Activated B cell treated with CpG ODN at 0.5 μM for 24 hours (primary cell): ENCODE measurements around the gene CAMTA1. TPM values are rescaled to one million over a fixed set of nuclear protein-coding genes. Genes with fewer than 3 reads are reported as not detected.

Source experiments
- ATAC-seq: fragments of 200-7000 bp; cut with Tn5 transposase; one replicate; pipeline ENCODE4 v1.10.0; 2021; ENCODE audit warnings: low read depth, mild to moderate bottlenecking, moderate library complexity
- CTCF ChIA-PET: fragments of 350-600 bp; sonication (Branson Sonifier 250); formaldehyde crosslinking; loops from one replicate; lab custom pipeline; 2021; ENCODE audit warnings: antibody characterized with exemption; lab: Charles Lee
- POLR2A ChIA-PET: fragments of 350-600 bp; sonication (Branson Sonifier 250); formaldehyde crosslinking; loops from one replicate; lab custom pipeline; 2021; ENCODE audit warnings: antibody characterized with exemption; lab: Charles Lee
- DNase-seq: peaks from one replicate; pipeline ENCODE4 v3.0.0; 2022
- H3K27ac Mint-ChIP-seq: one replicate; pipeline ENCODE4 v1.8.0; 2020; ENCODE audit warnings: mixed read lengths
- H3K27me3 Mint-ChIP-seq: one replicate; pipeline ENCODE4 v1.8.0; 2021; ENCODE audit warnings: mixed read lengths
- H3K36me3 Mint-ChIP-seq: one replicate; pipeline ENCODE4 v1.8.0; 2021; ENCODE audit warnings: low read depth, mixed read lengths
- H3K4me1 Mint-ChIP-seq: one replicate; pipeline ENCODE4 v1.8.0; 2021; ENCODE audit warnings: mixed read lengths
- H3K4me3 Mint-ChIP-seq: one replicate; pipeline ENCODE4 v1.8.0; 2020; ENCODE audit warnings: mild to moderate bottlenecking, mixed read lengths
- H3K9me3 Mint-ChIP-seq: one replicate; pipeline ENCODE4 v1.8.0; 2020; ENCODE audit warnings: mixed read lengths
- CTCF ChIP-seq: fragments of 200-600 bp; IDR thresholded peaks from one replicate; pipeline ENCODE4 v1.8.0; 2022; ENCODE audit warnings: antibody characterized with exemption, mild to moderate bottlenecking
- intact Hi-C: fragments of 100-400 bp; cut with micrococcal nuclease; formaldehyde crosslinking; loops from one replicate; pipeline ENCODE4 v1.15.1; 2024
- total RNA-seq: library from RNA; stranded (reverse); gene quantifications from 2 replicates; pipeline ENCODE4 v1.2.3, GENCODE V29; 2022

The CAMTA1 gene
- total RNA-seq, 1 donor from 2014 or later = 49.8 TPM

- no peak for TF ChIP-seq CTCF
Observed at GRCh38 chr1:7432102-7432899, 647.0 kb downstream of the CAMTA1 start.

GRCh38 chr1:7432900-7433380 is 647.7 kb downstream of the CAMTA1 start:
- ChIA-PET POLR2A (no interaction called here), CTCF (no interaction called here)
- H3K27me3 Mint-ChIP-seq = no peaks in the 10 kb centered on the region
- no peaks in the 10 kb centered on the region for H3K9me3 Mint-ChIP-seq
- TF ChIP-seq CTCF = no peak
- no peaks in the 10 kb centered on the region for H3K36me3 Mint-ChIP-seq
- H3K4me1 Mint-ChIP-seq = no peaks in the 10 kb centered on the region
- DNase-seq = no peak
- ATAC-seq = no peak
- H3K27ac Mint-ChIP-seq = no peak overlapping the region
- intact Hi-C loops = no loop called here
- no peak overlapping the region for H3K4me3 Mint-ChIP-seq

More at GRCh38 chr1:7432102-7432899, 647.0 kb downstream of the CAMTA1 start:
- ATAC-seq (no peak), DNase-seq (no peak)
- intact Hi-C loops = no loop called here
- Mint-ChIP-seq H3K4me1 (no peaks in the 10 kb centered on the region), H3K4me3 (no peak overlapping the region), H3K36me3 (no peaks in the 10 kb centered on the region), H3K27me3 (no peaks in the 10 kb centered on the region), H3K9me3 (no peaks in the 10 kb centered on the region), H3K27ac (no peak overlapping the region)
- POLR2A ChIA-PET = no interaction called here
- CTCF ChIA-PET = no interaction called here

- TF ChIP-seq CTCF = no peak
- ATAC-seq (no peak), DNase-seq (no peak)
- Mint-ChIP-seq H3K27ac (no peak overlapping the region), H3K27me3 (no peaks in the 10 kb centered on the region), H3K36me3 (no peaks in the 10 kb centered on the region), H3K9me3 (no peaks in the 10 kb centered on the region), H3K4me1 (no peaks in the 10 kb centered on the region), H3K4me3 (no peak overlapping the region)
- POLR2A ChIA-PET = no interaction called here
- CTCF ChIA-PET = no interaction called here
- intact Hi-C loops = no loop called here
Observed at GRCh38 chr1:7434566-7434965, 649.3 kb downstream of the CAMTA1 start.

- Mint-ChIP-seq H3K27ac (no peak overlapping the region), H3K4me1 (no peaks in the 10 kb centered on the region), H3K36me3 (no peaks in the 10 kb centered on the region), H3K9me3 (no peaks in the 10 kb centered on the region), H3K4me3 (no peak overlapping the region), H3K27me3 (no peaks in the 10 kb centered on the region)
- intact Hi-C loops = no loop called here
- ATAC-seq (no peak), DNase-seq (no peak)
- POLR2A ChIA-PET = no interaction called here
- CTCF ChIA-PET = no interaction called here
- TF ChIP-seq CTCF = no peak
Observed at GRCh38 chr1:7435276-7436055, 650.2 kb downstream of the CAMTA1 start.
